HAP-1 (cell line): ENCODE measurements around the gene GCDH.

Experiments
- DNase-seq, 2 experiments: peaks; one replicate each; pipeline ENCODE4 v3.0.0-alpha.2; 2016 to 2020; ENCODE audit warnings: low spot score in 2 of 2
- H3K27me3 ChIP-seq: fragments of 250-450 bp; sonication (Bioruptor Pico); 2 replicates; pipeline ENCODE4 v1.5.1; 2020; ENCODE audit warnings: low read depth, mild to moderate bottlenecking, moderate library complexity
- H3K36me3 ChIP-seq: fragments of 250-450 bp; sonication (Bioruptor Pico); replicated peaks from 2 replicates; pipeline ENCODE4 v1.5.1; 2020; ENCODE audit warnings: mild to moderate bottlenecking
- H3K4me1 ChIP-seq: fragments of 250-450 bp; sonication (Bioruptor Pico); 2 replicates; pipeline ENCODE4 v1.5.1; 2020; ENCODE audit warnings: mild to moderate bottlenecking
- H3K4me3 ChIP-seq: fragments of 250-450 bp; sonication (Bioruptor Pico); 2 replicates; pipeline ENCODE4 v1.5.1; 2020; ENCODE audit warnings: mild to moderate bottlenecking, moderate library complexity
- H3K9me3 ChIP-seq: fragments of 250-450 bp; sonication (Bioruptor Pico); 2 replicates; pipeline ENCODE4 v1.5.1; 2020; ENCODE audit warnings: mild to moderate bottlenecking, moderate library complexity
- in situ Hi-C: fragments of 300-500 bp; cut with MboI; formaldehyde crosslinking; loops from 3 replicates; pipeline ENCODE4 v1.14.3; 2020; ENCODE audit warnings: low sequenced_read_pairs, inconsistent platforms, mixed read lengths

Gene GCDH

GRCh38 chr19:12865746-12866415 is 25.1 kb upstream of the GCDH start:
- H3K9me3 ChIP-seq, result no peaks in the 10 kb centered on the region
- no peak for DNase-seq
- no peak overlapping the region for H3K4me3 ChIP-seq

GRCh38 chr19:12866416-12867119 is 24.4 kb upstream of the GCDH start:
- no peak for DNase-seq
- no peak overlapping the region for H3K4me3 ChIP-seq
- in situ Hi-C loops, result no loop called here

More at GRCh38 chr19:12865746-12866415, 25.1 kb upstream of the GCDH start:
- Histone ChIP-seq H3K27me3 (no peaks in the 10 kb centered on the region), H3K36me3 (peaks cover 6% of the 10 kb centered on the region; the same call in 1 of the 2 replicates), H3K4me1 (no peaks in the 10 kb centered on the region)
- in situ Hi-C loops, result no loop called here

GRCh38 chr19:12867120-12868099 is 23.6 kb upstream of the GCDH start:
- Histone ChIP-seq H3K27me3 (no peaks in the 10 kb centered on the region), H3K36me3 (peaks cover 6% of the 10 kb centered on the region; the same call in 1 of the 2 replicates), H3K9me3 (no peaks in the 10 kb centered on the region), H3K4me3 (no peak overlapping the region), H3K4me1 (no peaks in the 10 kb centered on the region)
- peak in 1 of 2 experiments; percentile 40 for DNase-seq
- in situ Hi-C loops, result no loop called here

More at GRCh38 chr19:12866416-12867119, 24.4 kb upstream of the GCDH start:
- Histone ChIP-seq H3K4me1 (no peaks in the 10 kb centered on the region), H3K36me3 (peaks cover 6% of the 10 kb centered on the region; the same call in 1 of the 2 replicates), H3K27me3 (no peaks in the 10 kb centered on the region), H3K9me3 (no peaks in the 10 kb centered on the region)

- Histone ChIP-seq H3K36me3 (peaks cover 11% of the 10 kb centered on the region), H3K4me3 (no peak overlapping the region), H3K4me1 (no peaks in the 10 kb centered on the region), H3K9me3 (no peaks in the 10 kb centered on the region), H3K27me3 (no peaks in the 10 kb centered on the region)
- peak in 1 of 2 experiments; percentile 44 for DNase-seq
- in situ Hi-C loops, result no loop called here
These were observed 22.3 kb upstream of the GCDH start for GRCh38 chr19:12868540-12869112.

GRCh38 chr19:12871681-12872080 is 19.3 kb upstream of the GCDH start:
- Histone ChIP-seq H3K27me3 (no peaks in the 10 kb centered on the region), H3K4me3 (no peak overlapping the region), H3K9me3 (no peaks in the 10 kb centered on the region), H3K36me3 (peaks cover 20% of the 10 kb centered on the region), H3K4me1 (no peaks in the 10 kb centered on the region)
- no peak for DNase-seq
- in situ Hi-C loops, result no loop called here

- peaks cover 20% of the 10 kb centered on the region for H3K36me3 ChIP-seq
- H3K9me3 ChIP-seq, result no peaks in the 10 kb centered on the region
- DNase-seq, result no peak
- H3K4me3 ChIP-seq, result no peak overlapping the region
- in situ Hi-C loops, result no loop called here
- no peaks in the 10 kb centered on the region for H3K4me1 ChIP-seq
- H3K27me3 ChIP-seq, result no peaks in the 10 kb centered on the region
These were observed 18.7 kb upstream of the GCDH start for GRCh38 chr19:12872255-12872654.

- DNase-seq, result peak in 1 of 2 experiments; percentile 75
- Histone ChIP-seq H3K27me3 (no peaks in the 10 kb centered on the region), H3K4me1 (no peaks in the 10 kb centered on the region), H3K4me3 (no peak overlapping the region), H3K9me3 (no peaks in the 10 kb centered on the region), H3K36me3 (peaks cover 28% of the 10 kb centered on the region)
- in situ Hi-C loops, result no loop called here
These were observed 17.7 kb upstream of the GCDH start for GRCh38 chr19:12872941-12873890.

GRCh38 chr19:12873891-12874745 is 16.8 kb upstream of the GCDH start:
- in situ Hi-C loops, result no loop called here
- Histone ChIP-seq H3K9me3 (no peaks in the 10 kb centered on the region), H3K36me3 (peaks cover 26% of the 10 kb centered on the region), H3K4me3 (no peak overlapping the region), H3K27me3 (no peaks in the 10 kb centered on the region), H3K4me1 (no peaks in the 10 kb centered on the region)
- DNase-seq, result no peak

- Histone ChIP-seq H3K4me3 (no peak overlapping the region), H3K4me1 (no peaks in the 10 kb centered on the region), H3K27me3 (no peaks in the 10 kb centered on the region), H3K36me3 (peaks cover 26% of the 10 kb centered on the region), H3K9me3 (no peaks in the 10 kb centered on the region)
- DNase-seq, result no peak
- in situ Hi-C loops, result no loop called here
These were observed 15.9 kb upstream of the GCDH start for GRCh38 chr19:12875086-12875485.

- in situ Hi-C loops, result no loop called here
- H3K4me1 ChIP-seq, result peaks cover 2% of the 10 kb centered on the region; the same call in 1 of the 2 replicates
- no peaks in the 10 kb centered on the region for H3K27me3 ChIP-seq
- peaks cover 12% of the 10 kb centered on the region for H3K36me3 ChIP-seq
- H3K9me3 ChIP-seq, result peaks cover 5% of the 10 kb centered on the region
- DNase-seq, result peak in 1 of 2 experiments; percentile 59
- peak overlapping the region; percentile 96 for H3K4me3 ChIP-seq
These were observed 10.3 kb upstream of the GCDH start for GRCh38 chr19:12880551-12881171.

- H3K9me3 ChIP-seq, result peaks cover 5% of the 10 kb centered on the region
- peaks cover 2% of the 10 kb centered on the region; the same call in 1 of the 2 replicates for H3K4me1 ChIP-seq
- DNase-seq, result peak; percentile 93 to 99
- H3K36me3 ChIP-seq, result peaks cover 12% of the 10 kb centered on the region
- H3K4me3 ChIP-seq, result peak within 1 kb of the TSS; percentile 96
- no peaks in the 10 kb centered on the region for H3K27me3 ChIP-seq
- in situ Hi-C loops, result no loop called here
These were observed 9.7 kb upstream of the GCDH start, which contains the start of gene DNASE2 for GRCh38 chr19:12881172-12881808. Gene DNASE2, minus strand, starts transcription at chr19:12881449. Its CDS starts 74 bp downstream, at chr19:12881375.
